OCI-LY7 (cell line): ENCODE measurements around the gene KIF1A. TPM values are rescaled to one million over a fixed set of nuclear protein-coding genes. Genes with fewer than 3 reads are reported as not detected.

Experiments used
- BruUV-seq: library from RNA; stranded (reverse); fragments of 400-500 nt; replicated peaks from 2 replicates; lab custom pipeline; 2021; lab: Mats Ljungman, UMichigan
- CTCF ChIA-PET: fragments of 300-600 bp; sonication (Branson Sonifier 250); formaldehyde crosslinking; loops from one replicate; lab custom pipeline; 2022; ENCODE audit warnings: antibody characterized with exemption; ENCODE audit not compliant: unreplicated experiment; lab: Charles Lee
- POLR2A ChIA-PET: fragments of 300-600 bp; sonication (Branson Sonifier 250); formaldehyde crosslinking; loops from one replicate; lab custom pipeline; 2022; ENCODE audit warnings: antibody characterized with exemption; lab: Charles Lee
- DNase-seq: peaks from one replicate; pipeline ENCODE4 v3.0.0-alpha.2; 2015; ENCODE audit warnings: low spot score
- H2AFZ ChIP-seq: fragments of 200-600 bp; sonication (generic), shearing (Covaris generic); 2 replicates; pipeline ENCODE4 v1.6.1; 2014; ENCODE audit warnings: mild to moderate bottlenecking, antibody characterized with exemption, low read length, moderate library complexity
- H3K27ac ChIP-seq: fragments of 200-600 bp; sonication (generic); 2 replicates; pipeline ENCODE4 v1.5.1; 2014; ENCODE audit warnings: mixed run types, low read depth, mild to moderate bottlenecking, moderate library complexity, low read length, inconsistent platforms; ENCODE audit not compliant: poor library complexity, severe bottlenecking
- H3K36me3 ChIP-seq: fragments of 200-600 bp; sonication (generic); 2 replicates; pipeline ENCODE4 v1.6.1; 2014; ENCODE audit warnings: mild to moderate bottlenecking, antibody characterized with exemption, low read length, moderate library complexity, mixed read lengths; ENCODE audit not compliant: insufficient read depth
- H3K4me1 ChIP-seq: fragments of 200-600 bp; sonication (generic); 2 replicates; pipeline ENCODE4 v1.5.1; 2014; ENCODE audit warnings: mild to moderate bottlenecking, low read length; ENCODE audit not compliant: insufficient read depth, poor library complexity, severe bottlenecking
- H3K4me2 ChIP-seq: fragments of 200-600 bp; sonication (generic); 2 replicates; pipeline ENCODE4 v1.6.1; 2014; ENCODE audit warnings: mild to moderate bottlenecking, low read length
- H3K4me3 ChIP-seq: fragments of 200-600 bp; sonication (generic); 2 replicates; pipeline ENCODE4 v1.5.1; 2014; ENCODE audit warnings: mild to moderate bottlenecking, low read depth, low read length; ENCODE audit not compliant: poor library complexity, severe bottlenecking
- H3K79me2 ChIP-seq: fragments of 200-600 bp; sonication (generic); 2 replicates; pipeline ENCODE4 v1.6.1; 2016; ENCODE audit warnings: low read depth, mild to moderate bottlenecking, low read length, moderate library complexity, mixed read lengths; ENCODE audit not compliant: insufficient read depth
- H3K9me2 ChIP-seq: fragments of 200-600 bp; sonication (generic); 2 replicates; pipeline ENCODE4 v1.6.1; 2016; ENCODE audit warnings: mild to moderate bottlenecking, low read length, mixed read lengths; ENCODE audit not compliant: insufficient read depth
- H3K9me3 ChIP-seq: fragments of 200-600 bp; sonication (generic); 2 replicates; pipeline ENCODE4 v1.6.1; 2014; ENCODE audit warnings: mild to moderate bottlenecking, mixed run types, low read length, mixed read lengths
- H4K20me1 ChIP-seq: fragments of 200-600 bp; sonication (generic); 2 replicates; pipeline ENCODE4 v1.6.1; 2014; ENCODE audit warnings: mild to moderate bottlenecking, antibody characterized with exemption, low read length, moderate library complexity, mixed read lengths; ENCODE audit not compliant: insufficient read depth
- EZH2phosphoT487 ChIP-seq: fragments of 200-600 bp; sonication (generic); IDR thresholded peaks from 2 replicates; pipeline ENCODE4 v1.6.1; 2018; ENCODE audit warnings: low read depth, borderline replicate concordance, mild to moderate bottlenecking, mixed run types, antibody characterized with exemption, low read length, moderate library complexity, mixed read lengths
- intact Hi-C: fragments of 100-400 bp; cut with micrococcal nuclease; formaldehyde crosslinking; loops from one replicate; pipeline ENCODE4 v1.10.0; 2022; ENCODE audit not compliant: unreplicated experiment
- total RNA-seq, 2 experiments: library from RNA; depleted of rRNA in 1 of 2; stranded (reverse); fragments of >200 nt in 1 of 2; shearing (Covaris generic) in 1 of 2; gene quantifications; 2 replicates each; pipeline ENCODE4 v1.2.3, GENCODE V29; 2014 to 2022
- TF ChIP-seq, protein P1 (sequence below): fragments of 200-600 bp; sonication (generic); conservative IDR thresholded peaks from 2 replicates; pipeline ENCODE4 v1.5.1; 2014; ENCODE audit warnings: mild to moderate bottlenecking, antibody characterized with exemption, low read length, moderate library complexity, mixed read lengths

Gene KIF1A
- total RNA-seq, 2 experiments from 2014 or later, result not detected

DNA sequence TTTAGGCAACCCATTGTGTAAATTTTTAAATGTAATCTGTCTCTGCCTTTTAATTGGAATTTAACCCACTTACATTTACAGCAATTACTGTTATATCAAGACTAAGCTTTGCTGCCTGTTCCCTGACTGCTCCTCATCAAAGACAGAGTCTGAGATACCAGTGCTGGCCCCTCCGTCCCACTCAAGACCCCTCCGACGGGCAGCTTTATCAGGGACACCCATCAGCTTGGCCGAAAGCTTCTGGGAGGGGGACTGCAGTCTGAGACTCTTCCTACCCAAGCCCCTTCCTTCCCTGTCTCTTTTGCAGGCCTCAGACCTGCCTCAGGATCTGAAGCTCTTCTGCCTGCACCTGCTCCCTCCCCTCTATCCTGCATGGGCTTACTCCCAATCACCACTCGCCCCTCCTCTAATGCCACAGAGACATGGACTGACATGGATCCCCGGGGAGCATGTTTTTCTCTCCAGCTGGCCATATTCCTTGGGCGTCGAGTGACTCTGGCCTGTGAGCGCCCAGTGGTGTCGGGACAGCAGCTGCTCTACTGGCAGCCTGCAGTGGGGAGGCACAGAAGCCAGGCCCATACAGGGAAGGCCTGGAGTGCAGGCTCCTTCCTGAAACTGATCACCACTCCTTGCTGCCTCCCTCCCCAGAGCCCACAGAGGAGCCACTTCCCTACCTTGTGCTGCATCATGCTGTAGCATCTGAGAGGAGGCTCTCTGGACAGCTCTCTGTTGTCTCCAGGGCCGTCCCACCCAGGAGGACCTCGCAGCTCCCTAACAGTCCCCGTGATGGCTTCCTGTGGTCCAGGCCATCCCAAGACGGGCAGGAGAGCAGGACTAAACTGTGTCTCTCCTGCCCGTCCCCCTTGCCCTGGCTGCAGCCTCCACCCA is 3.7 kb upstream of the KIF1A start:
- H2AFZ ChIP-seq, result no peak overlapping the region
- no peak overlapping the region for H3K27ac ChIP-seq
- no peaks in the 10 kb centered on the region for H3K4me1 ChIP-seq
- H3K79me2 ChIP-seq, result no peaks in the 10 kb centered on the region
- intact Hi-C loops, result no loop called here
- H3K4me2 ChIP-seq, result no peak overlapping the region
- H3K36me3 ChIP-seq, result no peaks in the 10 kb centered on the region
- H3K9me3 ChIP-seq, result no peaks in the 10 kb centered on the region
- H4K20me1 ChIP-seq, result no peaks in the 10 kb centered on the region
- ChIA-PET POLR2A (no interaction called here), CTCF (no interaction called here)
- TF ChIP-seq EZH2phosphoT487, result no peak
- TF ChIP-seq, protein P1, sequence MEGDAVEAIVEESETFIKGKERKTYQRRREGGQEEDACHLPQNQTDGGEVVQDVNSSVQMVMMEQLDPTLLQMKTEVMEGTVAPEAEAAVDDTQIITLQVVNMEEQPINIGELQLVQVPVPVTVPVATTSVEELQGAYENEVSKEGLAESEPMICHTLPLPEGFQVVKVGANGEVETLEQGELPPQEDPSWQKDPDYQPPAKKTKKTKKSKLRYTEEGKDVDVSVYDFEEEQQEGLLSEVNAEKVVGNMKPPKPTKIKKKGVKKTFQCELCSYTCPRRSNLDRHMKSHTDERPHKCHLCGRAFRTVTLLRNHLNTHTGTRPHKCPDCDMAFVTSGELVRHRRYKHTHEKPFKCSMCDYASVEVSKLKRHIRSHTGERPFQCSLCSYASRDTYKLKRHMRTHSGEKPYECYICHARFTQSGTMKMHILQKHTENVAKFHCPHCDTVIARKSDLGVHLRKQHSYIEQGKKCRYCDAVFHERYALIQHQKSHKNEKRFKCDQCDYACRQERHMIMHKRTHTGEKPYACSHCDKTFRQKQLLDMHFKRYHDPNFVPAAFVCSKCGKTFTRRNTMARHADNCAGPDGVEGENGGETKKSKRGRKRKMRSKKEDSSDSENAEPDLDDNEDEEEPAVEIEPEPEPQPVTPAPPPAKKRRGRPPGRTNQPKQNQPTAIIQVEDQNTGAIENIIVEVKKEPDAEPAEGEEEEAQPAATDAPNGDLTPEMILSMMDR, result no peak
- no peaks in the 10 kb centered on the region for H3K9me2 ChIP-seq
- BruUV-seq, result no TSS peak
- H3K4me3 ChIP-seq, result no peak overlapping the region
- no peak for DNase-seq

DNA sequence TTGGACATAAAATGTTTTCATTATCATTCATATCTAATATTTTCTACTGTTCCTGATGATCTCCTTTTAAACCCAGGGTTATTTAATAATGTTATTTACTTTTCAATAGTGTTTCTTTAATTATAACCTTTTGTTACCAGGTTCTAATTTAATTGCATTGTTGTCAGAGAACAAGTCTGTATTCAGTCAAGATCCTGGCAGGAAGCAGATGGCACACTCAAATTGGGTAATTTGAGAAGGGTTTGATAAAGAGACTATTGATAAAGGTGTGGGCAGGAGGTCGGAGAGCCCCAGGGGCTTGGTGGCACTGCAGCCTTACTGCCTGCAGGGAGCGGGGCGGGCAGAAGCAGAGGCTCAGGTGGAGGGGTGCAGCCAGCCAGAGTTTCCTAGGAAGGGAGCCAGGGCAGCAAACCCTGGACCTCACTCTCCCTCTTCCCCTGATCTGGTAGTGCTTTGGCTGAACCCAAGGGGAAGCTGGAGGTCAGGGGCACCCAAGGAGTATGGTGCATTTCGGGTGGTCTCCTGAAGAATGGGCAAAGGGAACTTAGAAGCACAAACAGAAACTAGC is 2.3 kb upstream of the KIF1A start:
- POLR2A ChIA-PET, result no interaction called here

More for the DNA sequence above, 2.3 kb upstream of the KIF1A start:
- Histone ChIP-seq H3K36me3 (no peaks in the 10 kb centered on the region), H3K9me3 (no peaks in the 10 kb centered on the region), H3K9me2 (no peaks in the 10 kb centered on the region), H3K4me2 (no peak overlapping the region), H3K4me3 (no peak overlapping the region), H2AFZ (no peak overlapping the region), H3K79me2 (no peaks in the 10 kb centered on the region), H3K4me1 (no peaks in the 10 kb centered on the region), H4K20me1 (no peaks in the 10 kb centered on the region), H3K27ac (no peak overlapping the region)
- CTCF ChIA-PET, result no interaction called here
- intact Hi-C loops, result no loop called here
- DNase-seq, result no peak
- no TSS peak for BruUV-seq
- no peak for TF ChIP-seq EZH2phosphoT487
- TF ChIP-seq, protein P1, result no peak
